Astrocyte of the spinal cord (primary cell): ENCODE measurements around the gene ATP8B3.

Experiments used
- DNase-seq: peaks from one replicate; pipeline ENCODE4 v3.0.0; 2011; ENCODE audit warnings: low read depth, low spot score
- H3K4me3 ChIP-seq: 2 replicates; pipeline ENCODE4 v1.5.1; 2011; ENCODE audit warnings: low read depth, mild to moderate bottlenecking, low read length, moderate library complexity
- CTCF ChIP-seq: IDR thresholded peaks from 2 replicates; pipeline ENCODE4 v1.5.1; 2012; ENCODE audit warnings: low read depth, mild to moderate bottlenecking, low read length, inconsistent platforms
- in situ Hi-C: cut with HindIII; loops from 2 replicates; pipeline ENCODE4 v1.10.0; 2017; ENCODE audit warnings: low sequenced_read_pairs

ATP8B3 gene

GRCh38 chr19:1854039-1854541, 42.0 kb upstream of the ATP8B3 start:
- in situ Hi-C loops = no loop called here
- TF ChIP-seq CTCF = no peak
- no peak overlapping the region for H3K4me3 ChIP-seq
- DNase-seq = no peak

DNA sequence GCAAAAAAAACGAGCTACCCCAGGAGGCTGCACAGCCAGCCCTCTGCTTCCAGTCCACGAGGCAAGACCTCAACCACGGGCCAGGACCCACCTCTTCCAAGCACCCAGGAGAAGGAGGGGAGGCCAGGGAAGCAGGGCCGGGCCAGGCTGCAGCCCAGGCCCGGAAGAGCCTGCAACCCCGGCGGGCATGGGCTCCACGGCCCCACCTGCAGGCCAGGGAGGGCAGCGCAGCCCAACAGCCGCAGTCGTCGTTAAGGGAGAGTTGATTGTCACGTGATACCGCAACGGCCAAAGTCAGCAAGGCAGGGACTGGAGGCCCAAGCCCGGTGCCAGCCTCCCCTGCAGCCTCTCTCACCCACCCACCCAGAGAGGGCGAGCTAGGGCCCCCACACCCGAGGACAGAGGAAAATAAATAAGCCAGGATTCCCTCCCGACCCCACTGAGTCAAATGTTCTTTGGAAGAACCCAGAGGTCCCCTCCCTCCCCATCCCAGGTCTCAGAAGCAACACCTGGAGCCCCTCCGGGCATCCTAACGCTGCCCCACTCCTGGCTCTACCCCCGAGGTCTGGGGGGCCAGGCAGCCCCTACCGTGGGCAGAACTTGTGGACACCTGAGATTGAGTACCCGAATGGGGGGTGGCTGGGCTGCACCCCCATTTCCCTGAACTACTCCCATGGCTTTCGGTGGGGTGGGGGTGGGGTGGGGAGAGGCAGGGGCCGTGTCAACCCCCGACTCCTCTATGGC, 41.4 kb upstream of the ATP8B3 start:
- in situ Hi-C loops = no loop called here
- H3K4me3 ChIP-seq = no peak overlapping the region
- DNase-seq = peak; percentile 70
- peak; percentile 95 for TF ChIP-seq CTCF

DNA sequence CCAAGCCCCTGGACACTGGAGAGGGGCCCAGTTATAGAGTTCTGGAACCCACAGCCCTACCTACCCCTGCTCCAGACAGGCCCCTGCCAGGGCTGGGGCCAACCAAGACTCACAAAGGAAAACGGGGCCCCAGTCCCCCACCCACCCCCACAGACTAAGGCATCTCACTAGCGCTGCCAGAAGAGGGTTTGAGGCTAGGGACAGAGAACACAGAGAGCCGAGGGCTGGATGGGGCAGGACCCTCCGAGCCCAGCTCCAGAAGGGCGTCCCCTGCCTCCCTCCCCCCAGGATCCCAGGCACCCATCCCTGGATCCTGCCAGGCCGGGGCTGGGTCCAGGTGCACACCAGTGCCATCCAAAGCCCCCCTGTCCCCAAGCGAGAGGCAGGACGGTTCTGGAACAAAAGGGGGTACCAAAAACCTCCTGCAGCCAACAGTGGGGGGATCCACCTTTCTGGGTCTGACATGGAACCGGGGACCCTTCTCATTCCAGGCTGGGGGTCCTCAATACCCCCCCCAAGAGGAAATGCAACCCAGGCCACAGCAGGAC, 40.6 kb upstream of the ATP8B3 start:
- TF ChIP-seq CTCF = no peak
- DNase-seq = no peak
- in situ Hi-C loops = no loop called here
- H3K4me3 ChIP-seq = no peak overlapping the region

DNA sequence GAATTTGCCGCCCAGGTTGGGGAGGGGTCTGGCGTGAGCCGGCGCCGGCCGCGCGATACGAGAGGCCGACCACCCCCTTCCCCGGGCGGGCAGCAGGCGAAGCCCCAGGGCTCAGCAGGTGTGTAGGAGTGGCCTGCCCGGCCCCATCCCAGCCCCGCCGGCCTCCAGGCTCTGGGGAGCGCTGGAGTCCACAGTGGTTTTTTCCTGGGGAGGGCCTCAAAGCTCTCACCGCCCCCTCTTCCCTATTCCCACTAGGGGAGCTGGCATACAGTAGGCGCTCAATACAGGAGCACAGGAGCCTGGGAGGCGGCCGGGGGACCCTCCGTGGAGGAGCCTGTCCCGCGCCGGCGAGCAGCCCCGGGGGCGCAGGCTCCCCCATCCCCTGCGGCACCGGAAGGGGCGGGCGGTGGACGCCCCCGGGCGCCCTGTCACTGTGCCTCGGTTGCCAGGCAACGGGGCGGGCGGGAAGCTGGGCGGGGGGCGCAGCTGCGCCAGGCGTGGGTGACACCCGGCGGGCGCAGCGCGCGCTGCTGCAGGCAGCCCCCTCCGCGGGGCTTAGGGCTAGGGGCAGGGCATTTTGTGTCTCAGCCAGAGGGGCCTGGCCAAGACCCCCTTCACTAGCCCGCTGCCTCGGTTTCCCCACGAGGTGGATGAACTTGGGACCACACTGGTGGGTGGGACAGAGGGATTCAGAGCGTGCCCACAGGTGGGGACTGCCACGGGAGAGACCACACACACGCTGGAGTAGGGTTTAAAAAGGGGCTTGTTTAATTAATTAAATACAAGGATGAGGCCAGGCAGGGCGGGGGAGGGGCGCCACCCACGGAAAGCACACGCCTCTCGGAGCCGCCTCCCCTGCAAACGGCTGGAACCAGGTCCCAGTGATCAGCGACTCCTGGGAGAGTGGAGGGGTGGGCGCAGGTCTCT, 39.8 kb upstream of the ATP8B3 start:
- H3K4me3 ChIP-seq = no peak overlapping the region
- in situ Hi-C loops = no loop called here
- no peak for TF ChIP-seq CTCF

GRCh38 chr19:1850809-1851653, 39.0 kb upstream of the ATP8B3 start:
- DNase-seq = no peak
- no peak for TF ChIP-seq CTCF
- in situ Hi-C loops = no loop called here
- H3K4me3 ChIP-seq = no peak overlapping the region

More for the DNA sequence above, 39.8 kb upstream of the ATP8B3 start:
- no peak for DNase-seq

DNA sequence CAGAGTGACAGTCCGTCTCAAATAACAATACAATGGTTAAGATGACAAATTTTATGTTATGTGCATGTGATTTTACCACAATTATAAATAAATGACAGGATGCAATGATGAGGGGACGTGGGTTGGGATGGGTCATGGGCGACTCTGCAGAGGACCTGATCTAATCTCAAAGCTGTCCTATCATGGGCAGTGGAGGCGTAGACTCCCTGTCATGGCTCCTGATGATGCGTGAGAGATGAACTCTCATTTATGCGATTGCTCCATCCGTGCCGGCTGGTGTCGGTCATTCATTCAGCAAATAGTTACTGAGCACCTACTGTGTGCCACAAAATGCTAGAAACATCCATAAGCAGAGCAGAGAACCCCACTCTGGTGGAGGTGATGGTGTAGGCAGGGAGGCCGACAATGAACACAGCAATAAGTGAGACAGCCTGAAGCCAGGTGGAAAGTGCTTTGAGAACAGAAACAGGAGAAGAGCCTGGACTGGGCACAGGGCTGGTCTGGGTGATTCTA, 37.9 kb upstream of the ATP8B3 start:
- H3K4me3 ChIP-seq = no peak overlapping the region
- TF ChIP-seq CTCF = no peak
- in situ Hi-C loops = no loop called here
- no peak for DNase-seq
